Measurements from ENCODE around the gene NSUN6.
"Not testable (repeated sequence)": the region's sequence is repeated elsewhere in the genome, so short reads cannot be mapped to it uniquely, and the experiment has no call there.

NSUN6 gene

DNA sequence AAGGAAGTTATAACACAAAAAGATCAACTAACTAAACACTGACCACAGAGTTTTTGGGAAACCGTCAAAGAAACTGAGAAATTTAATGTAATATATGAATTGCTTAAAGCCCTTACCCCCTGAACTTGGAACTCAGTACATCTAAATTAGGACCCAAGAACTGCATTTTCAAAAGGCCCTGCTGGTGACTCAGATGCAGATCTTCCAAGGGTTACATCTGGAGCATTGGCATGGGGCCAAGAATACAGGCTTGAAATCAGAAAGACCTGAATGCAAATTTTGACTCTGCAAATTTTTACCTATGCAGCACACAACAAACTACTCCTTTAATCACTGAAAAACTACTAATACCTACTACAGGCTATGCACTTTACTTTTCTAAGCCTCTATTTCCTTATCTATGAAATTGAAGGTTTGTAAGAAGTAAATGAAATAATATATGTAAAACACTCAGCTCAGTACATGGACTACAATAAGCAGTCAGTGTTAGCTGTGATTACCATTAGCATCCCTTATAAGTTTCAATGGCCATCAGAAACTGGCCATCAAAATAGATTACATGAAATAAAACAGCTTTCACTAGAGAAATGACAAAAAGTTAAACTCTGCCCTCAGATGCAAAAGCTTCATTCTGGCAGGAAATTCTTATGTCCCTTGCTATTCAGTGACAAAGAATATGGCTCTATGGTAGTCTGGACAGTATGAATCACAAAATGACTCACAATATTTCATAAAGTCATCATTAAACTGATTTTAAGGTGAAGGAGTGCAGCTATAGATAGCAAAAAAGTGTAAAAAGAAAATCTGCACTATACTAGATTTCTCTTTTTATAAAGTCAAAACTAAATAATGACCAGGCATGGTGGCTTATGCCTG is 43.6 kb downstream of the NSUN6 start:
- peak; percentile 73 for DNase-seq

DNA sequence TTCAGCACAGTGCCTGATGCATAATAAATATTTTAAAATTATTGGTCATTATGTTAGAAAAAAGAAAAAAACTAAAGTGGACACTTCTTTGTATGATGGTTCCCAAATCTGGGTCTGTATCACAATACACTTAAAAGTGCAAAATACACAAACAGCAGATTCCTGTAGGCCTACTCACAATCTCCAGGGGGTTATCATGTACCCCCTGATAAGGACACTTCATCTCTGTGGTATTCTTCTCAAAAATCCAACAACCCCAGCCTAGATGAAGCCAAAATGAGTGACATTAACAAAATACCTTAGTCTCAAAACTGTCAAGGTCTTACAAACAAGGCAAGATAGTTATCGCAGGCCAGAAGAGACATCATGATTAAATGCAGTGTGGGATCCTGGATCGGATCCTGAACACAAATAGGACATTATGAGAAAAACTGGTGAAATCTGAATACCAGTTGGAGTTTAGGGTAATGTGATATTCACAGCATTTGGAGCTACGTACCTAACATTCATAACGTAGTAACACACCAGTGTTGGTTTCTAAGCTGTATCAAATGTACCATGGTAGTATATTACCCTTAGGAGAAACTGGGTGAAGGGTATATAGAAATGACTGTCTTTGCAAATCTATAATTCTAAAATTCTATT is 45.2 kb downstream of the NSUN6 start:
- no peak for DNase-seq

GRCh38 chr10:18601321-18601720 is 50.1 kb downstream of the NSUN6 start:
- no peak for DNase-seq

DNA sequence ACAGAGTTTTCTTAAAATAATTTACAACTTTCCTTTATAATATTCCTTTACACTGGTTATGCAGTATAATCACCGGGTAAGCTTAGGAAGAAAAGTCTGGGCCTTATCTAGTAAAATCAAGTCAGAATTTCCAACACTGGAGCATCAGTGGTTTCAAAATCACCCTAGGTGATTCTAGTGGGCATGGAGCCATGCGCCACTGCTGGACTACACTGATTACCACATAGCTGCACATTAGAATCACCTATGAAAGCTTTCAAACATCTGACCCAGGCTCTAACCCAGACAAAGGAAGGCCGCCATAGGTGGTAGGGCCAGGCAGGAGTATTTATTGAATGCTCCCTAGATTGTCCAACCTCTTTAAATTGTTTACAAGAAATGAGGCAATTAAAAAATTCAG is 52.0 kb downstream of the NSUN6 start:
- no peak for DNase-seq

GRCh38 chr10:18594574-18595156 is 56.7 kb downstream of the NSUN6 start:
- no peak for DNase-seq

DNA sequence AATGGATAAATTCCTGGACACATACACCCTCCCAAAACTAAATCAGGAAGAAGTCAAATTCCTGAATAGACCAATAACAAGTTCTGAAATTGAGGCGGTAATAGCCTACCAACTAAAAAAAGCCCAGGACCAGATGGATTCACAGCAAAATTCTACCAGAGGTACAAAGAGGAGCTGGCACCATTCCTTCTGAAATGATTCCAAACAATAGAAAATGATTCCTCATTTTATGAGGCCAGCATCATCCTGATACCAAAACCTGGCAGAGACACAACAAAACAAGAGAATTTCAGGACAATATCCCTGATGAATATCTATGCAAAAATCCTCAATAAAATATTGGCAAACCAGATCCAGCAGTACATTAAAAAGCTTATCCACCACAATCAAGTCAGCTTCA is 60.2 kb downstream of the NSUN6 start:
- not testable (repeated sequence) for DNase-seq

DNA sequence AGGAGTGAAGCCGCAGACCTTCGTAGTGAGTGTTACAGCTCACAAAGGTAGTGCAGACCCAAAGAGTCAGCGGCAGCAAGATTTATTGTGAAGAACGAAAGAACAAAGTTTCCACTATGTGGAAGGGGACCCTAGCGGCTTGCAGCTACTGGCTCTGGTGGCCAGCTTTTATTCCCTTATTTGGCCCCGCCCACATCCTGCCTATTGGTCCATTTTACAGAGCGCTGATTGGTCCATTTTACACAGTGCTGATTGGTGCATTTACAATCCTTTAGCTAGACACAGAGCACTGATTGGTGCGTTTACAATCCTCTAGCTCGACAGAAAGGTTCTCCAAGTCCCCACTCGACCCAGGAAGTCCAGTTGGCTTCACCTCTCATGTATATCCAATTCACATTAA is 64.8 kb downstream of the NSUN6 start:
- DNase-seq = not testable (repeated sequence)

GRCh38 chr10:18583575-18584270 is 67.7 kb downstream of the NSUN6 start:
- DNase-seq = no peak

GRCh38 chr10:18582803-18583202 is 68.6 kb downstream of the NSUN6 start:
- DNase-seq = no peak

GRCh38 chr10:18577823-18578685 is 73.3 kb downstream of the NSUN6 start:
- DNase-seq = no peak

DNA sequence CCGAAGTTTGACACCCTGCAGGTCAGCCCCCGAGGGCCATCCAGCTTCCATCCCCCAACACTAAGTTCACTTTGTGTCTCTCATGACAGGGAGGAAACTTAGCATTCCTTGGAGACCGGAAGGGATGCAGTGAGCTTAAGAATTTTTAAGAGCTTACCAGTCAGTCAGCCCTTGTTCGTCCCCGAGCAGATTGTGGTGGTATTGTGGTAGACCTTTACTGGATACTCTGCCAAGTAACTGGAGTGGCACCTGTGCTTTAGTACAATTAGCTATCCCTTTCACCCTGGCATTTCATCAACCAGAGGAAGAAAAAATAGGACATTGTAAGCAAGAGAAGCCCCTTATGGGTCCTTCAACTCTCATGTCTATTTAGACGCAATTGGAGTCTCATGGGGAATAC is 74.8 kb downstream of the NSUN6 start:
- DNase-seq = no peak

DNA sequence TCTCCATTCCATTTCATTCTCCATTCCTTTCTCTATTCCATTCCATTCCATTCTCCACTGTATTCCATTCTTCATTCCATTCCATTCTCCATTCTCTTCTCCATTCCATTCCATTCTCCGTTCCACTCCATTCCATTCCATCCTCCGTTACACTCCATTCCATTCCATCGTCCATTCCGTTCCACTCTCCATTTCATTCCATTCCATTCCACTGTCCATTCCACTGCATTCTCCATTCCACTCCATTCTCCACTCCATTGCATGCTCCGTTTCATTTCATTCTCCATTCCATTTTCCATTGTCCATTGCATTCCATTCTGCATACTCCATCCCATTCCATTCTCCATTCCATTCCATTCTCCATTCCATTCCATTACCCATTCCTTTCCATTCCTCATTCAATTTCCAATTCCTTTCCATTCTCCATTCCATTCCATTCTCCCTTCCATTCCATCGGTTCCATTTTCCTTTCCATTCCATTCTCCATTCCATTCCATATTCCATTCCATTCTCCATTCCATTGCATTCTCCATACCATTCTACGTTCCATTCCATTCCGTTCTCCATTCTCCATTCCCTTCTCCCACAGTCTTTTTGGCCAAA is 78.3 kb downstream of the NSUN6 start:
- no peak for DNase-seq

DNA sequence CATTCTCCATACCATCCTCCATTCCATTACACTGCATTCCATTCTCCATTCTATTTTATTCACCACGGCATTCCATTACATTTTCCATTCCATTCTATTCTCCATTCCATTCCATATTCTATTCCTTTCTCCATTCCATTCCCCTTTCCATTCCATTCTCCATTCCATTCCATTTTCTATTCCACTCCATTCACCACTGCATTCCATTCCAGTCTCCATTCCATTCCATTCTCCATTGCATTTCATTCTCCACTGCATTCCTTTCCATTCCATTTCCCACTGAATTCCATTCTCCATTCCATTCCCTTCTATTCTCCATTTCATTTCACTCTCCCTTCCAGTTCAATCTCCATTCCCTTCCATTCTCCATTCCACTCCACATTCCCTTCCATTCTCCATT is 79.6 kb downstream of the NSUN6 start:
- no peak for DNase-seq

DNA sequence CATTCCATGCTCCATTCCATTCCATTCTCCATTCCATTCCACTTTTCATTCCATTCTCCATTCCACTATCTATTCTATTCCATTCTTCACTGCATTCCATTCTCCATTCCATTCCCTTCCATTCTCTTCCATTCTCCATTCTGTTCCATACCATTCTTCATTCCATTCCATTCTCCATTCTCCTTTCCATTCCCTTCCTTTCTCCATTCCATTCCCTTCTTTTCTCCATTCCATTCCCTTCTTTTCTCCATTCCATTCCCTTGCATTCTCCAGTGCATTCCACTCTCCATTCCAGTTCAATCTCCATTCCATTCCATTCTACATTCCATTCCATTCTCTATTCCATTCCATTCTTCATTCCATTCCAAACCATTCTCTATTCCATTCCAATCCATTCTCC is 80.3 kb downstream of the NSUN6 start:
- DNase-seq = no peak

DNA sequence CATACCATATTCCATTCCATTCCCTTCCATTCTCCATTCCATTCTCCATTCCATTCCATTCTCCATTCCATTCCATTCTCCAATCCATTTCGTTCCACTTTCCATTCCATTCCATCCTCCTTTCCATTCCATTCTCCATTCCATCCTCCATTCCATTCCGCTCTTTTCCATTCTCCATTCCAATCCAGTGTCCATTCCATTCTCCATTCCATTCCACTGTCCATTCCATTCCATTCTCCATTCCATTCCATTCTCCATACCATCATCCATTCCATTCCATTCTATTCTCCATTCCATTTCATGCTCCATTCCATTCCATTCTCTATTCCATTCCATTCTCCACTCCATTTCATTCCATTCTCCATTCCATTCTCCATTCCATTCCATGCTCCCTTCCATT is 81.0 kb downstream of the NSUN6 start:
- not testable (repeated sequence) for DNase-seq

GRCh38 chr10:18567343-18567856 is 84.0 kb downstream of the NSUN6 start:
- DNase-seq = no peak

GRCh38 chr10:18566177-18566576 is 85.2 kb downstream of the NSUN6 start:
- no peak for DNase-seq

- DNase-seq = no peak
Observed at GRCh38 chr10:18565006-18565405, 86.4 kb downstream of the NSUN6 start.

- no peak for DNase-seq
Observed at GRCh38 chr10:18563003-18563726, 88.2 kb downstream of the NSUN6 start.

DNA sequence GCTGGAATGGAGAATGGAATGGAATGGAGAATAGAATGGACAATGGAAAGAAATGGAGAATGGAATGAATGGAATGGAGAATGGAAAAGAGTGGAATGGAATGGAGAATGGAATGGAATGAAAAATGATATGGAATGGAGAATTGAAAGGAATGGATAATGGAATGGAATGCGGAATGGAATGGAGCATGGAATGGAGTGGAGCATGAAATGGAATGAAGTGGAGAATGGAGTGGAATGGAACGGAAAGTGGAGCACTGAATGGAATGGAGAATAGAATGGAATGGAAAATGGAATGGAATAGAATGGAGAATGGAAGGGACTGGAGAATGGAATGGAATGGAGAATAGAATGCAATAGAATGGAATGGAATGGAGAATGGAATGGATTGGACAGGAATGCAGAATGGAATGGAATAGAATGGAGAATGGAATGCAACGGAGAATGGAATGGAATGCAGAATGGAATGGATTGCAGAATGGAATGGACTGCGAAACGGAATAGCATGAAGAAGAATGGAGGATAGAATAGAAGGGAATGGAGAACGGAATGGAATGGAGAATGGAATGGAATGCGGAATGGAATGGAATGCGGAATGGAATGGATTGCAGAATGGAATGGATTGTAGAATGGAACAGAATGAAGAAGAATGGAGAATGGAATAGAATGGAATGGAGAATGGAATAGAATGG is 89.4 kb downstream of the NSUN6 start:
- no peak for DNase-seq
